GM12892 (cell line): ENCODE data around the gene ING3.

ENCODE experiments used
- POLR2A ChIP-seq: IDR thresholded peaks from 2 replicates; pipeline ENCODE4 v1.6.1; 2011; ENCODE audit warnings: low read depth, low read length, control low read depth
- POLR2AphosphoS5 ChIP-seq: IDR thresholded peaks from 2 replicates; pipeline ENCODE4 v1.6.1; 2011; ENCODE audit warnings: low read depth, low read length, control low read depth

DNA sequence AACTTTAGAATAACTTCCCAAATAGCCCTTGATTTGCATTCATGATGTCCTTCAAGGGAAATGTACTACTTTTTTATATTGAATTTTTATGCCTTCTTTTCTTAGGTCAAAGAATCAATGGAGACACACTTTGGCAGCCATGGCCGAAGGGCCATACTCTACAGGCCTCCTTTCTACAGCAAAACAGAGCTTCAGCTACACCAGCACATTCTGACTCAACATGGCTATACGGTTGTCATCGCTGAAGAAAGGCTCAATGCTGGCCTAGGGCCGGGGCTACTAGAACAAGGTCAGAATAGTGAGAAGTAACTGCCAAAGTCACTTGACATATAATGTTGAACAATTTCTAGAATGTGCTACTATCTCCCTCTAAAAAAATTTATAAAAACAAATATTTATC is 65.0 kb downstream of the ING3 start:
- TF ChIP-seq POLR2AphosphoS5 = no peak
- TF ChIP-seq POLR2A = no peak
